Left lobe of liver (tissue), 2 donors: ENCODE measurements around the gene ADAM15. TPM values are rescaled to one million over a fixed set of nuclear protein-coding genes. Genes with fewer than 3 reads are reported as not detected.
A peak's percentile ranks its signal among the peaks of the same experiment; 100 is the strongest.

Source experiments
- ATAC-seq: fragments of 200-7000 bp; cut with Tn5 transposase; one replicate; pipeline ENCODE4 v1.9.1; 2020; ENCODE audit warnings: mild to moderate bottlenecking, moderate library complexity
- DNase-seq: peaks from one replicate; pipeline ENCODE4 v3.0.0-alpha.2; 2020; ENCODE audit warnings: low spot score
- total RNA-seq: library from RNA; stranded (reverse); gene quantifications from one replicate; pipeline ENCODE4 v1.2.1, GENCODE V29; 2021
- donor health status: DM: no; HTN: no; CAD: no; lungs with moderate emphysema.
- donor health status: DM: no; HTN: yes; CAD: no.

ADAM15 gene
- total RNA-seq, 1 donor from 2014 or later = 21.4 TPM

GRCh38 chr1:155070158-155070621, 19.1 kb downstream of the ADAM15 start:
- ATAC-seq = peak; percentile 17
- no peak for DNase-seq

GRCh38 chr1:155070721-155071569, 19.8 kb downstream of the ADAM15 start:
- ATAC-seq (peak; percentile 82), DNase-seq (no peak)

GRCh38 chr1:155071701-155072100, 20.6 kb downstream of the ADAM15 start:
- ATAC-seq = no peak

GRCh38 chr1:155072531-155073289, 21.6 kb downstream of the ADAM15 start:
- ATAC-seq (no peak), DNase-seq (no peak)

More at GRCh38 chr1:155071701-155072100, 20.6 kb downstream of the ADAM15 start:
- no peak for DNase-seq

GRCh38 chr1:155073377-155074242, 22.5 kb downstream of the ADAM15 start:
- no peak for ATAC-seq
- no peak for DNase-seq

GRCh38 chr1:155075535-155075934, 24.4 kb downstream of the ADAM15 start:
- no peak for DNase-seq
- no peak for ATAC-seq

- ATAC-seq (no peak), DNase-seq (no peak)
These were observed 25.3 kb downstream of the ADAM15 start for GRCh38 chr1:155076371-155076770.

- no peak for DNase-seq
- no peak for ATAC-seq
These were observed 26.2 kb downstream of the ADAM15 start for GRCh38 chr1:155077346-155077745.

GRCh38 chr1:155077758-155078445, 26.8 kb downstream of the ADAM15 start:
- no peak for DNase-seq
- ATAC-seq = no peak

GRCh38 chr1:155078469-155079209, 27.5 kb downstream of the ADAM15 start, which contains the start of gene EFNA3:
Gene EFNA3, plus strand, starts transcription at chr1:155078837. Its CDS starts 105 bp downstream, at chr1:155078942.
- ATAC-seq (peak; percentile 86), DNase-seq (peak; percentile 80)

GRCh38 chr1:155079210-155079486, 28.0 kb downstream of the ADAM15 start:
- ATAC-seq = peak; percentile 1
- DNase-seq = no peak

GRCh38 chr1:155079487-155080311, 28.6 kb downstream of the ADAM15 start:
- no peak for DNase-seq
- no peak for ATAC-seq

GRCh38 chr1:155080312-155081228, 29.5 kb downstream of the ADAM15 start:
- DNase-seq = no peak

GRCh38 chr1:155081472-155082300, 30.6 kb downstream of the ADAM15 start:
- DNase-seq = no peak
- no peak for ATAC-seq

More at GRCh38 chr1:155080312-155081228, 29.5 kb downstream of the ADAM15 start:
- ATAC-seq = no peak

GRCh38 chr1:155082301-155083051, 31.4 kb downstream of the ADAM15 start:
- ATAC-seq (no peak), DNase-seq (no peak)

- ATAC-seq = no peak
- no peak for DNase-seq
These were observed 32.0 kb downstream of the ADAM15 start for GRCh38 chr1:155083052-155083541.
